Measurements from ENCODE around the gene TEKT3. TPM values are rescaled to one million over a fixed set of nuclear protein-coding genes. Genes with fewer than 3 reads are reported as not detected.

TEKT3 gene
- polyA plus RNA-seq, 3 donors = not detected

- H3K27me3 ChIP-seq (ENCODE audit: control insufficient read depth in 2 of 2, insufficient read depth in 2 of 2, low read length in 2 of 2) = no peaks in the 10 kb centered on the region
- WGBS (ENCODE audit: insufficient coverage) = 84% methylated on average over 3 of the region's 3 CpGs
- no peak for DNase-seq
- no peaks in the 10 kb centered on the region for H3K4me1 ChIP-seq (ENCODE audit: control insufficient read depth in 1 of 2, insufficient read depth in 2 of 2, low read length in 2 of 2)
- Mint-ChIP-seq H3K4me3 (no peak overlapping the region), H3K4me1 (no peaks in the 10 kb centered on the region), H3K27me3 (ENCODE audit: low read depth in 3 of 3) (peaks cover 3 to 9% (median 8%) of the 10 kb centered on the region in 3 donors), H3K36me3 (no peaks in the 10 kb centered on the region), H3K9me3 (peaks cover 0 to 2% (median 0%) of the 10 kb centered on the region in 7 donors), H3K27ac (no peak overlapping the region)
- H3K36me3 ChIP-seq (replicated peaks in 1 of 2; ENCODE audit: control insufficient read depth in 1 of 2, insufficient read depth in 2 of 2, low read length in 2 of 2) = no peaks in the 10 kb centered on the region
- intact Hi-C loops (cut with micrococcal nuclease) = no loop called here
- no peaks in the 10 kb centered on the region for H4K20me1 ChIP-seq (ENCODE audit: insufficient read depth, low read length)
- H3K4me3 ChIP-seq (replicated peaks in 1 of 3; ENCODE audit: low read depth in 2 of 3, low read length in 3 of 3) = no peak overlapping the region
- no peak overlapping the region for H2AFZ ChIP-seq (ENCODE audit: insufficient read depth, low read depth, low read length, poor library complexity, severe bottlenecking)
- no peaks in the 10 kb centered on the region for H3K9me3 ChIP-seq (replicated peaks in 1 of 2; ENCODE audit: control insufficient read depth in 1 of 2, insufficient read depth in 1 of 2, low read length in 2 of 2)
- no peak overlapping the region for H3K27ac ChIP-seq (ENCODE audit: low read depth in 1 of 2, low read length in 2 of 2)
- no peak for TF ChIP-seq CTCF (IDR thresholded peaks at IDR 0.05)
- no peak overlapping the region for H3K4me2 ChIP-seq (replicated peaks; ENCODE audit: extremely low read depth, low read length, poor library complexity, severe bottlenecking)
- no peak overlapping the region for H3K9ac ChIP-seq (ENCODE audit: insufficient read depth, low read length, poor library complexity, severe bottlenecking)
- H3K79me2 ChIP-seq (ENCODE audit: insufficient read depth, low read length) = no peaks in the 10 kb centered on the region
These were observed 32.2 kb downstream of the TEKT3 start for GRCh38 chr17:15309236-15309635.

GRCh38 chr17:15308758-15309157 is 32.6 kb downstream of the TEKT3 start:
- Histone ChIP-seq H3K9me3 (replicated peaks in 1 of 2; ENCODE audit: control insufficient read depth in 1 of 2, insufficient read depth in 1 of 2, low read length in 2 of 2) (no peaks in the 10 kb centered on the region), H3K4me2 (replicated peaks; ENCODE audit: extremely low read depth, low read length, poor library complexity, severe bottlenecking) (no peak overlapping the region), H3K9ac (ENCODE audit: insufficient read depth, low read length, poor library complexity, severe bottlenecking) (no peak overlapping the region), H3K4me1 (ENCODE audit: control insufficient read depth in 1 of 2, insufficient read depth in 2 of 2, low read length in 2 of 2) (no peaks in the 10 kb centered on the region), H3K27me3 (ENCODE audit: control insufficient read depth in 2 of 2, insufficient read depth in 2 of 2, low read length in 2 of 2) (no peaks in the 10 kb centered on the region), H3K36me3 (replicated peaks in 1 of 2; ENCODE audit: control insufficient read depth in 1 of 2, insufficient read depth in 2 of 2, low read length in 2 of 2) (no peaks in the 10 kb centered on the region), H3K79me2 (ENCODE audit: insufficient read depth, low read length) (no peaks in the 10 kb centered on the region), H3K27ac (ENCODE audit: low read depth in 1 of 2, low read length in 2 of 2) (no peak overlapping the region), H3K4me3 (replicated peaks in 1 of 3; ENCODE audit: low read depth in 2 of 3, low read length in 3 of 3) (no peak overlapping the region), H2AFZ (ENCODE audit: insufficient read depth, low read depth, low read length, poor library complexity, severe bottlenecking) (no peak overlapping the region), H4K20me1 (ENCODE audit: insufficient read depth, low read length) (no peaks in the 10 kb centered on the region)
- no peak for DNase-seq
- Mint-ChIP-seq H3K4me1 (no peaks in the 10 kb centered on the region), H3K27me3 (ENCODE audit: low read depth in 3 of 3) (peaks cover 3 to 8% (median 7%) of the 10 kb centered on the region in 3 donors), H3K4me3 (no peak overlapping the region), H3K27ac (no peak overlapping the region), H3K36me3 (no peaks in the 10 kb centered on the region), H3K9me3 (peaks cover 0 to 2% (median 0%) of the 10 kb centered on the region in 7 donors)
- no peak for TF ChIP-seq CTCF (IDR thresholded peaks at IDR 0.05)
- WGBS (ENCODE audit: insufficient coverage) = 87% methylated on average over 4 of the region's 7 CpGs
- intact Hi-C loops (cut with micrococcal nuclease) = no loop called here

Measured in CD14-positive monocyte (primary cell).